GM19463 (cell line): ENCODE data around the gene ATP6V1B1.
A peak's percentile ranks its signal among the peaks of the same experiment; 100 is the strongest.

ENCODE experiments used
- ATAC-seq: cut with Tn5 transposase; IDR thresholded peaks from one replicate; pipeline ENCODE4 v1.9.1; 2021; ENCODE audit warnings: mild to moderate bottlenecking, moderate library complexity; ENCODE audit not compliant: unreplicated experiment

The ATP6V1B1 gene

GRCh38 chr2:70964596-70965386 lies 29.1 kb downstream of the ATP6V1B1 start:
- peak; percentile 95 for ATAC-seq

GRCh38 chr2:70965506-70965905 lies 29.8 kb downstream of the ATP6V1B1 start:
- no peak for ATAC-seq

GRCh38 chr2:70966681-70967080 lies 31.0 kb downstream of the ATP6V1B1 start:
- ATAC-seq, result no peak

GRCh38 chr2:70967189-70967588 lies 31.5 kb downstream of the ATP6V1B1 start:
- no peak for ATAC-seq

GRCh38 chr2:70974592-70974991 lies 38.9 kb downstream of the ATP6V1B1 start:
- ATAC-seq, result no peak

GRCh38 chr2:70975237-70975636 lies 39.5 kb downstream of the ATP6V1B1 start:
- no peak for ATAC-seq

- no peak for ATAC-seq
Measured at GRCh38 chr2:70977605-70978205, 42.0 kb downstream of the ATP6V1B1 start.

GRCh38 chr2:70978341-70979179 lies 42.9 kb downstream of the ATP6V1B1 start, which contains the start of gene ANKRD53:
Gene ANKRD53 (plus strand): TSS chr2:70978630. CDS start chr2:70978646, 16 bp downstream.
- peak; percentile 56 for ATAC-seq

GRCh38 chr2:70979180-70979488 lies 43.4 kb downstream of the ATP6V1B1 start:
- no peak for ATAC-seq

GRCh38 chr2:70979626-70980025 lies 43.9 kb downstream of the ATP6V1B1 start:
- no peak for ATAC-seq

- ATAC-seq, result no peak
Measured at GRCh38 chr2:70981421-70981820, 45.7 kb downstream of the ATP6V1B1 start.

GRCh38 chr2:70981866-70982810 lies 46.4 kb downstream of the ATP6V1B1 start:
- ATAC-seq, result no peak

GRCh38 chr2:70982971-70983370 lies 47.3 kb downstream of the ATP6V1B1 start:
- ATAC-seq, result no peak

GRCh38 chr2:70983506-70984227 lies 48.0 kb downstream of the ATP6V1B1 start:
- ATAC-seq, result no peak

GRCh38 chr2:70984228-70984575 lies 48.5 kb downstream of the ATP6V1B1 start:
- no peak for ATAC-seq

- peak; percentile 98 for ATAC-seq
Measured at GRCh38 chr2:70984576-70985282, 49.0 kb downstream of the ATP6V1B1 start.

- no peak for ATAC-seq
Measured at GRCh38 chr2:70985283-70985688, 49.6 kb downstream of the ATP6V1B1 start.

GRCh38 chr2:70985956-70986355 lies 50.3 kb downstream of the ATP6V1B1 start:
- no peak for ATAC-seq

- no peak for ATAC-seq
Measured at GRCh38 chr2:70986499-70987189, 50.9 kb downstream of the ATP6V1B1 start.
